Endodermal cell (in vitro differentiated cells): ENCODE measurements around the gene BBC3. TPM values are rescaled to one million over a fixed set of nuclear protein-coding genes. Genes with fewer than 3 reads are reported as not detected.

Experiments used
- DNase-seq: peaks from one replicate; pipeline ENCODE4 v3.0.0-alpha.2; 2017
- H3K27ac ChIP-seq: 2 replicates; pipeline ENCODE4 v1.5.1; 2013; ENCODE audit warnings: mild to moderate bottlenecking, low read depth, low read length, moderate library complexity
- H3K27me3 ChIP-seq: 2 replicates; pipeline ENCODE4 v1.6.1; 2013; ENCODE audit warnings: mild to moderate bottlenecking, low read length, moderate library complexity; ENCODE audit not compliant: insufficient read depth, control insufficient read depth, poor library complexity, severe bottlenecking
- H3K36me3 ChIP-seq: 2 replicates; pipeline ENCODE4 v1.7.0; 2013; ENCODE audit warnings: mild to moderate bottlenecking, low read length, moderate library complexity; ENCODE audit not compliant: control insufficient read depth, insufficient read depth
- H3K4me1 ChIP-seq: one replicate; pipeline ENCODE4 v1.7.0; 2013; ENCODE audit warnings: low read length; ENCODE audit not compliant: control insufficient read depth, insufficient read depth
- H3K4me3 ChIP-seq: 2 replicates; pipeline ENCODE4 v1.5.1; 2013; ENCODE audit warnings: mild to moderate bottlenecking, low read length, moderate library complexity
- H3K9ac ChIP-seq: 2 replicates; pipeline ENCODE4 v1.6.1; 2013; ENCODE audit warnings: mild to moderate bottlenecking, low read length, moderate library complexity; ENCODE audit not compliant: poor library complexity, severe bottlenecking; ENCODE audit errors: extremely low read depth
- H3K9me3 ChIP-seq: 2 replicates; pipeline ENCODE4 v1.6.1; 2013; ENCODE audit warnings: mild to moderate bottlenecking, low read length, moderate library complexity; ENCODE audit not compliant: control insufficient read depth
- H3K27ac Mint-ChIP-seq: 2 replicates; pipeline ENCODE4 v1.8.0; 2020; ENCODE audit warnings: mixed read lengths
- H3K27me3 Mint-ChIP-seq: 2 replicates; pipeline ENCODE4 v1.8.0; 2021; ENCODE audit warnings: mild to moderate bottlenecking, mixed read lengths; ENCODE audit not compliant: insufficient read depth
- H3K36me3 Mint-ChIP-seq: 2 replicates; pipeline ENCODE4 v1.8.0; 2020; ENCODE audit warnings: low read depth, mixed read lengths
- H3K4me1 Mint-ChIP-seq: 2 replicates; pipeline ENCODE4 v1.8.0; 2020; ENCODE audit warnings: mixed read lengths
- H3K4me3 Mint-ChIP-seq: 2 replicates; pipeline ENCODE4 v1.8.0; 2020; ENCODE audit warnings: mild to moderate bottlenecking, moderate library complexity, mixed read lengths
- H3K9me3 Mint-ChIP-seq: 2 replicates; pipeline ENCODE4 v1.8.0; 2020; ENCODE audit warnings: mild to moderate bottlenecking, mixed read lengths
- WGBS, 2 experiments: methylation state at CpG; one replicate each; pipeline versions ENCODE4 v1.1.5 to v1.1.7; 2013; ENCODE audit warnings: missing lambda C conversion rate in 2 of 2, mixed read lengths in 1 of 2; ENCODE audit not compliant: insufficient coverage in 1 of 2, insufficient read length in 1 of 2; 5-methylcytosine and 5-hydroxymethylcytosine counted together
- total RNA-seq, 2 donors: library from RNA; stranded (reverse); fragmentation: NEBNext Ultra II Directional in 1 of 2; extraction: Animal tissue kit (Norgen Biotek cat#: 25700) in 1 of 2; gene quantifications; 2 replicates in 1 of 2; 3 replicates in 1 of 2; pipeline ENCODE4 v1.2.1, GENCODE V29; 2021
- TF ChIP-seq, protein P1 (sequence below): fragments of 200-600 bp; sonication (generic); conservative IDR thresholded peaks from 2 replicates; pipeline ENCODE4 v1.5.0; 2021; ENCODE audit warnings: antibody characterized with exemption, mild to moderate bottlenecking

The BBC3 gene
- total RNA-seq, 2 donors from 2014 or later = 8.8 to 13.4 TPM

DNA sequence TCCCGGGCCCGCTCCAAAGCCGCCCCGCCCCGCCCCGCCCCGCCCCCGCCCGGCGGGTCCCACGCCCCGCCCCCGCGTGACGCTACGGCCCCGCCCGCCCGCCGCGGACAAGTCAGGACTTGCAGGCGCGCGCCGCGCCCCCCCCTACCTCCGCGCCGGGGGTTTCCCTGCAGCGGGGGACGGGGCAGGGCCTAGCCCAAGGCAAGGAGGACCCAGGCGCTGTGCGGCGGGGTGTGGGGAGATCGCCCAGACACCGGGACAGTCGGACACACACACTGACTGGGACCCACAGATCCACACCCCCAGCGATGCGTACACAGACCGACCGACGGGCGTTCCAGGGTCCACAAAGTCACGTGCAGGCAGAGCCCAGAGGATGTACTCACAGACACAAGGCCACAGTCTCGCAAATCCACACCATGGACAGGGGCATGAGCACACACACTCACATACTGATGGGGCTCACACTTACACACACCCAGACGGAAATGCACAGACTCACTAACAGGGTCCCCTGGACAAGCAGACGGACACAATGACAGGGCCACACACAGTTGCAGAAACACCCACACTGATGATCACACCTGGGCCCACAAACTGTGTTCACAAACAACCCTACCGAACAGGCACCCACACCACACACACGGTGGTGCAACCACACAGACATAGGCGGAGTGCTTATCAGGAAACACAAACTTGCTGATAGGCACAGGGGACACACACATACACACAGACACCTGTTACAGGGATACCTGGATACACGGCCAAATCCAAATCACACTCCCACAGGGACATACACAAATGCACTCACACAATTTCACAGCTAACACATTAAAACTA, 436 bp upstream of the BBC3 start:
- peak overlapping the region; percentile 56 for H3K9ac ChIP-seq
- no peak overlapping the region for H3K4me3 Mint-ChIP-seq

DNA sequence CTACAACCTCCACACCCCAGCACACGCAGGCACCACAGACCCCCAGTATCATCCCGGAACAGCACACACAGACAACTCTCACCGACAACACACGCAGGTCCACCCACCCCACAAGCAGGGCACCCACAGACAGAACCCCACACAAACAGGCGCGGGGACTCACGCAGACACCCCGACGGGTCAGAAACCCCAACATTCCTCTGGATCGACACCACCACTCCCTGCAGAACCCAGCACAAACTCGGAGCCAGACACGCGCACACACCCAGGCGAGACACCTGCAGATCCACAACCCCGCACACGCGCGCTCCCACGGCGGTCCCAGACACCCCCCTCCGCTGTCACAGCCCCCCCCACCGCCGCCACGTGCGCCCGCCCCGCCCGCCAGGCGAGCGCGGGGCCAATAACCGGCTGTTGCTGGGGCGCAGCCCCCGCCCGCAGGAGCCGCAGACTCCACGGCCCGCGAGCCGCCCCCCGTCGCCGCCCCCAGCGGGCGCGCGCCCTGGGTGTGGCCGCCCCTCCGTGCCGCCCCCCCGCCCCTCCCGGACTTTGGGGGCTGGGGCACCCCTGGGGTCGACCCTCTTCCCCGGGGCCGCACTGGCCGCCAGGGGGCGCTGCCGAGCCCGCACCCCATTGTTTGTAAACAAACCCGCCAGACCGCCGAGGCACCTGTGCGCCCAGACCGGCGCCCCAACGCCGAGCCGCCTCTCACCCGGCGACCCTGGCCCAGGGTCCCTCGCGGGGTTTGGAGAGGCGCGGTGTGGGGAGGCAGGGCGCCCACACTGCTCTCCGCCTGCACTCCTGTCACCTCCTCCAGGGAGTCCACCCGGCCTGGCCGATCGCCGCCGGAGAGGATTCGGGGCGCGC, 712 bp downstream of the BBC3 start:
- DNase-seq = peak; percentile 90
- Mint-ChIP-seq H3K36me3 (peaks cover 4% of the 10 kb centered on the region), H3K4me1 (peaks cover 14% of the 10 kb centered on the region), H3K27me3 (peaks cover 5% of the 10 kb centered on the region), H3K27ac (no peak overlapping the region), H3K4me3 (no peak overlapping the region), H3K9me3 (no peaks in the 10 kb centered on the region)
- H3K9me3 ChIP-seq = no peaks in the 10 kb centered on the region
- peaks cover 12% of the 10 kb centered on the region for H3K4me1 ChIP-seq
- TF ChIP-seq, protein P1, sequence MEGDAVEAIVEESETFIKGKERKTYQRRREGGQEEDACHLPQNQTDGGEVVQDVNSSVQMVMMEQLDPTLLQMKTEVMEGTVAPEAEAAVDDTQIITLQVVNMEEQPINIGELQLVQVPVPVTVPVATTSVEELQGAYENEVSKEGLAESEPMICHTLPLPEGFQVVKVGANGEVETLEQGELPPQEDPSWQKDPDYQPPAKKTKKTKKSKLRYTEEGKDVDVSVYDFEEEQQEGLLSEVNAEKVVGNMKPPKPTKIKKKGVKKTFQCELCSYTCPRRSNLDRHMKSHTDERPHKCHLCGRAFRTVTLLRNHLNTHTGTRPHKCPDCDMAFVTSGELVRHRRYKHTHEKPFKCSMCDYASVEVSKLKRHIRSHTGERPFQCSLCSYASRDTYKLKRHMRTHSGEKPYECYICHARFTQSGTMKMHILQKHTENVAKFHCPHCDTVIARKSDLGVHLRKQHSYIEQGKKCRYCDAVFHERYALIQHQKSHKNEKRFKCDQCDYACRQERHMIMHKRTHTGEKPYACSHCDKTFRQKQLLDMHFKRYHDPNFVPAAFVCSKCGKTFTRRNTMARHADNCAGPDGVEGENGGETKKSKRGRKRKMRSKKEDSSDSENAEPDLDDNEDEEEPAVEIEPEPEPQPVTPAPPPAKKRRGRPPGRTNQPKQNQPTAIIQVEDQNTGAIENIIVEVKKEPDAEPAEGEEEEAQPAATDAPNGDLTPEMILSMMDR = peak; percentile 97
- H3K4me3 ChIP-seq = peak overlapping the region; percentile 95
- peak overlapping the region; percentile 83 for H3K9ac ChIP-seq
- H3K27ac ChIP-seq = peak overlapping the region; percentile 80
- no peaks in the 10 kb centered on the region for H3K27me3 ChIP-seq
- 1 to 6% methylated on average over 7 to 66 of the region's 84 CpGs for WGBS, 2 experiments
- H3K36me3 ChIP-seq = peaks cover 5% of the 10 kb centered on the region

More for the DNA sequence above, 436 bp upstream of the BBC3 start:
- Mint-ChIP-seq H3K4me1 (peaks cover 9% of the 10 kb centered on the region), H3K36me3 (no peaks in the 10 kb centered on the region), H3K9me3 (no peaks in the 10 kb centered on the region), H3K27ac (peak overlapping the region; percentile 84), H3K27me3 (peaks cover 11% of the 10 kb centered on the region)
- Histone ChIP-seq H3K4me3 (peak overlapping the region; percentile 78), H3K36me3 (no peaks in the 10 kb centered on the region), H3K4me1 (peaks cover 12% of the 10 kb centered on the region), H3K27me3 (no peaks in the 10 kb centered on the region), H3K27ac (peak overlapping the region; percentile 79), H3K9me3 (no peaks in the 10 kb centered on the region)
- 13 to 14% methylated on average over 12 to 50 of the region's 51 CpGs for WGBS, 2 experiments
- TF ChIP-seq, protein P1 = no peak
- DNase-seq = peak; percentile 95

DNA sequence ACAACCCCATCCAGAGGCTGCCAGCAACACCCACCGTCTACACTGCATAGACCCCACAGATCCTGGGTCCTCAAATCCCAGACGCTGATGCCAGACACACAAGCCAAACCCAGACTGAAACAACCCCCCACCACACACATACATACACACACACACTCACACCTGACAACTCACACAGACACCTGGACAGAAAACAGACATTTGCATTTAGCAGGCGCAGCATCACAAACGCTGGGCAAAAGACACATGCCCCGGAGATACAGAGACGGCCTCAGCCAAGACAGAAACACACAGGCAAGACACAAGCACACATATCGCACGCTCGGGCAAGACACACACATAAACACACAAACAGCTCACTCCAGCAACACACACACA, 1.3 kb downstream of the BBC3 start:
- Histone ChIP-seq H3K9me3 (no peaks in the 10 kb centered on the region), H3K9ac (peak overlapping the region; percentile 83), H3K27ac (no peak overlapping the region), H3K4me3 (peak overlapping the region; percentile 95), H3K4me1 (peaks cover 12% of the 10 kb centered on the region), H3K36me3 (peaks cover 10% of the 10 kb centered on the region), H3K27me3 (no peaks in the 10 kb centered on the region)
- DNase-seq = peak; percentile 73
- Mint-ChIP-seq H3K9me3 (no peaks in the 10 kb centered on the region), H3K36me3 (peaks cover 5% of the 10 kb centered on the region), H3K27me3 (peaks cover 4% of the 10 kb centered on the region), H3K27ac (no peak overlapping the region), H3K4me1 (peaks cover 14% of the 10 kb centered on the region), H3K4me3 (no peak overlapping the region)
- WGBS, 2 experiments = 11 to 15% methylated on average over 9 of the region's 9 CpGs
- TF ChIP-seq, protein P1 = no peak
